A549 (cell line): ENCODE data around the gene CLSTN2. TPM values are rescaled to one million over a fixed set of nuclear protein-coding genes. Genes with fewer than 3 reads are reported as not detected.

Experiments
- ATAC-seq, 2 experiments: fragments of 200-7000 bp in 1 of 2; fragments of >200 bp in 1 of 2; cut with Nextera tagmentation in 1 of 2; cut with Tn5 transposase in 1 of 2; 3 replicates each; pipeline versions ENCODE4 v1.8.0 to v1.9.1; 2018 to 2020; ENCODE audit warnings: mild to moderate bottlenecking in 1 of 2, moderate library complexity in 1 of 2
- CTCF ChIA-PET: fragments of 300-600 bp; sonication (Branson Sonifier 250); formaldehyde crosslinking; extraction: SDS; loops from one replicate; lab custom pipeline; 2021; ENCODE audit warnings: antibody characterized with exemption, inconsistent platforms; lab: Yijun Ruan, JAX
- POLR2A ChIA-PET: fragments of 350-600 bp; formaldehyde crosslinking; extraction: SDS; loops from one replicate; lab custom pipeline; 2021; ENCODE audit warnings: antibody characterized with exemption, inconsistent platforms; lab: Yijun Ruan, JAX
- DNase-seq, 2 experiments: peaks; one replicate each; pipeline versions ENCODE4 v3.0.0 to v3.0.0-alpha.2; 2011 to 2016; ENCODE audit warnings: low read depth in 1 of 2, low spot score in 1 of 2
- FAIRE-seq: peaks from 2 replicates; lab custom pipeline; 2011; peaks lifted over from hg19 to GRCh38; lab: Jason Lieb, UNC
- H3K27ac ChIP-seq, 2 experiments: fragments of >200 bp; sonication (Bioruptor Twin); formaldehyde crosslinking; 3 replicates each; pipeline ENCODE4 v1.5.1; 2016 to 2017
- H3K4me1 ChIP-seq: fragments of >200 bp; sonication (Bioruptor Twin); formaldehyde crosslinking; 3 replicates; pipeline ENCODE4 v1.6.1; 2016
- H3K4me2 ChIP-seq: fragments of >200 bp; sonication (Bioruptor Twin); formaldehyde crosslinking; 3 replicates; pipeline ENCODE4 v1.6.1; 2016
- H3K4me3 ChIP-seq: fragments of >200 bp; sonication (Bioruptor Twin); formaldehyde crosslinking; 3 replicates; pipeline ENCODE4 v1.5.1; 2016
- H3K9me3 ChIP-seq: fragments of >200 bp; sonication (Bioruptor Twin); formaldehyde crosslinking; 3 replicates; pipeline ENCODE4 v1.6.1; 2016
- CTCF ChIP-seq: fragments of >200 bp; sonication (Bioruptor Twin); formaldehyde crosslinking; IDR thresholded peaks from 3 replicates; pipeline ENCODE4 v1.5.1; 2016
- ELK1 ChIP-seq: fragments of 150-350 bp; IDR thresholded peaks from 2 replicates; pipeline ENCODE4 v1.6.1; 2014; ENCODE audit warnings: low read depth, mild to moderate bottlenecking, low read length
- GATA3 ChIP-seq: IDR thresholded peaks from 2 replicates; pipeline ENCODE4 v1.6.1; 2012; ENCODE audit warnings: borderline replicate concordance
- HES2 ChIP-seq: fragments of >200 bp; sonication (Bioruptor Twin); formaldehyde crosslinking; IDR thresholded peaks from 2 replicates; pipeline ENCODE4 v1.6.1; 2016
- JUN ChIP-seq, 2 experiments: fragments of >200 bp; sonication (Bioruptor Twin); formaldehyde crosslinking; IDR thresholded peaks; 2 replicates in 1 of 2; 3 replicates in 1 of 2; pipeline ENCODE4 v1.6.1; 2016 to 2017
- JUNB ChIP-seq: fragments of >200 bp; sonication (Bioruptor Twin); formaldehyde crosslinking; IDR thresholded peaks from 2 replicates; pipeline ENCODE4 v1.6.1; 2016
- KDM1A ChIP-seq: fragments of 200-600 bp; sonication (generic); IDR thresholded peaks from 2 replicates; pipeline ENCODE4 v1.6.1; 2016; ENCODE audit warnings: low read depth, mild to moderate bottlenecking
- MAZ ChIP-seq: fragments of 150-350 bp; IDR thresholded peaks from 2 replicates; pipeline ENCODE4 v1.6.1; 2014; ENCODE audit warnings: antibody characterized with exemption, low read depth, low read length, borderline replicate concordance
- NPAS2 ChIP-seq: fragments of 250-450 bp; sonication (Bioruptor Pico); IDR thresholded peaks from 2 replicates; pipeline ENCODE4 v1.8.0; 2022; ENCODE audit warnings: mild to moderate bottlenecking, moderate library complexity, borderline replicate concordance
- PBX3 ChIP-seq: IDR thresholded peaks from 2 replicates; pipeline ENCODE4 v1.6.1; 2012
- POLR2AphosphoS2 ChIP-seq: conservative IDR thresholded peaks from 2 replicates; pipeline ENCODE4 v1.6.1; 2012; ENCODE audit warnings: low read length, improper control_type of control experiment, inconsistent platforms
- RAD21 ChIP-seq, 2 experiments: fragments of >200 bp in 1 of 2; sonication (Bioruptor Twin) in 1 of 2; formaldehyde crosslinking in 1 of 2; IDR thresholded peaks in 1 of 2; conservative IDR thresholded peaks in 1 of 2; 2 replicates in 1 of 2; 3 replicates in 1 of 2; pipeline ENCODE4 v1.6.1; 2012 to 2018; ENCODE audit warnings: inconsistent platforms in 1 of 2
- RNF2 ChIP-seq: fragments of 200-600 bp; sonication (generic); IDR thresholded peaks from 2 replicates; pipeline ENCODE4 v1.6.1; 2016; ENCODE audit warnings: low read depth, mild to moderate bottlenecking, antibody characterized with exemption, moderate library complexity, borderline replicate concordance
- SMC3 ChIP-seq: fragments of >200 bp; sonication (Bioruptor Twin); formaldehyde crosslinking; IDR thresholded peaks from 3 replicates; pipeline ENCODE4 v1.6.1; 2018; ENCODE audit warnings: inconsistent platforms
- TP53 ChIP-seq: fragments of 250-450 bp; sonication (Bioruptor Pico); IDR thresholded peaks from 2 replicates; pipeline ENCODE4 v1.5.0; 2021; ENCODE audit warnings: mild to moderate bottlenecking, moderate library complexity
- USF2 ChIP-seq: fragments of 450-650 bp; IDR thresholded peaks from 2 replicates; pipeline ENCODE4 v1.6.1; 2014; ENCODE audit warnings: antibody characterized with exemption
- ZC3H11A ChIP-seq: fragments of 450-650 bp; IDR thresholded peaks from 2 replicates; pipeline ENCODE4 v1.6.1; 2014; ENCODE audit warnings: antibody characterized with exemption, mild to moderate bottlenecking
- WGBS: methylation state at CpG from one replicate; pipeline ENCODE4 v1.1.6; 2017; ENCODE audit errors: missing lambda C conversion rate; 5-methylcytosine and 5-hydroxymethylcytosine counted together
- polyA plus RNA-seq, 4 experiments: library from polyadenylated mRNA; depleted of rRNA in 3 of 4; stranded (reverse); fragments of >200 nt; fragmentation: RNase III in 1 of 4; extraction: RNeasy Plus Mini Kit Qiagen cat#74134 plus additional on column Dnase treatment in 1 of 4; gene quantifications; 2 replicates in 3 of 4; 3 replicates in 1 of 4; pipeline ENCODE4 v1.2.3, GENCODE V29; 2011 to 2017

The CLSTN2 gene
- polyA plus RNA-seq, 2 of the 4 experiments (the other 2 are of a cell fraction), result 0.03 to 0.04 TPM

GRCh38 chr3:140088058-140088457, 153.1 kb downstream of the CLSTN2 start:
- no peak overlapping the region for H3K4me2 ChIP-seq
- ChIA-PET CTCF (no interaction called here), POLR2A (no interaction called here)
- DNase-seq (no peak), FAIRE-seq (no peak), ATAC-seq (no peak)
- no peak overlapping the region for H3K4me3 ChIP-seq
- H3K4me1 ChIP-seq, result no peaks in the 10 kb centered on the region
- no peak for TF ChIP-seq NPAS2 (CRISPR knock-in tag)
- no peak for TF ChIP-seq ELK1
- TF ChIP-seq PBX3, result no peak
- no peak for TF ChIP-seq GATA3
- no peak for TF ChIP-seq KDM1A
- no peak for TF ChIP-seq JUNB
- TF ChIP-seq MAZ, result no peak
- TF ChIP-seq HES2, result no peak
- TF ChIP-seq RAD21 (conservative IDR thresholded peaks at IDR 0.05 in 1 of 2, IDR thresholded peaks at IDR 0.05 in 1 of 2), result no peak
- H3K9me3 ChIP-seq, result no peaks in the 10 kb centered on the region
- H3K27ac ChIP-seq, result no peak overlapping the region
- WGBS, result 0% methylated on average over 3 of the region's 3 CpGs

- no peak for FAIRE-seq
- no peaks in the 10 kb centered on the region for H3K9me3 ChIP-seq
- DNase-seq, result no peak
- H3K4me3 ChIP-seq, result no peak overlapping the region
- TF ChIP-seq ZC3H11A, result no peak
- TF ChIP-seq CTCF, result no peak
- no peak for TF ChIP-seq GATA3
- no peak overlapping the region for H3K27ac ChIP-seq
- H3K4me2 ChIP-seq, result no peak overlapping the region
- POLR2A ChIA-PET, result no interaction called here
- WGBS, result 0% methylated on average over 1 of the region's 2 CpGs
- no peak for ATAC-seq
- CTCF ChIA-PET, result no interaction called here
- H3K4me1 ChIP-seq, result no peaks in the 10 kb centered on the region
These were observed 153.5 kb downstream of the CLSTN2 start for GRCh38 chr3:140088513-140088912.

GRCh38 chr3:140089403-140090072, 154.6 kb downstream of the CLSTN2 start:
- DNase-seq (no peak), ATAC-seq (no peak), FAIRE-seq (no peak)
- H3K9me3 ChIP-seq, result no peaks in the 10 kb centered on the region
- no peak overlapping the region for H3K27ac ChIP-seq
- TF ChIP-seq TP53 (CRISPR knock-in tag), result no peak
- peak; percentile 49 for TF ChIP-seq ZC3H11A
- H3K4me3 ChIP-seq, result no peak overlapping the region
- no peak overlapping the region for H3K4me2 ChIP-seq
- ChIA-PET POLR2A (no interaction called here), CTCF (no interaction called here)
- WGBS, result 6% methylated on average over 2 of the region's 2 CpGs
- H3K4me1 ChIP-seq, result no peaks in the 10 kb centered on the region

GRCh38 chr3:140091143-140091542, 156.2 kb downstream of the CLSTN2 start:
- H3K4me3 ChIP-seq, result no peak overlapping the region
- no peaks in the 10 kb centered on the region for H3K4me1 ChIP-seq
- no peak for DNase-seq
- 8% methylated on average over 2 of the region's 3 CpGs for WGBS
- POLR2A ChIA-PET, result no interaction called here
- H3K9me3 ChIP-seq, result no peaks in the 10 kb centered on the region
- TF ChIP-seq SMC3 (no peak), RNF2 (no peak), POLR2AphosphoS2 (no peak), USF2 (no peak), JUN (IDR thresholded peaks at IDR 0.05) (no peak)
- CTCF ChIA-PET, result no interaction called here
- H3K4me2 ChIP-seq, result no peak overlapping the region
- no peak overlapping the region for H3K27ac ChIP-seq
- FAIRE-seq, result no peak
- ATAC-seq, result no peak
